ENCODE data around the gene IL1RL2. TPM values are rescaled to one million over a fixed set of nuclear protein-coding genes. Genes with fewer than 3 reads are reported as not detected.

IL1RL2 gene
- total RNA-seq, 1 experiment from 2014 or later = not detected

DNA sequence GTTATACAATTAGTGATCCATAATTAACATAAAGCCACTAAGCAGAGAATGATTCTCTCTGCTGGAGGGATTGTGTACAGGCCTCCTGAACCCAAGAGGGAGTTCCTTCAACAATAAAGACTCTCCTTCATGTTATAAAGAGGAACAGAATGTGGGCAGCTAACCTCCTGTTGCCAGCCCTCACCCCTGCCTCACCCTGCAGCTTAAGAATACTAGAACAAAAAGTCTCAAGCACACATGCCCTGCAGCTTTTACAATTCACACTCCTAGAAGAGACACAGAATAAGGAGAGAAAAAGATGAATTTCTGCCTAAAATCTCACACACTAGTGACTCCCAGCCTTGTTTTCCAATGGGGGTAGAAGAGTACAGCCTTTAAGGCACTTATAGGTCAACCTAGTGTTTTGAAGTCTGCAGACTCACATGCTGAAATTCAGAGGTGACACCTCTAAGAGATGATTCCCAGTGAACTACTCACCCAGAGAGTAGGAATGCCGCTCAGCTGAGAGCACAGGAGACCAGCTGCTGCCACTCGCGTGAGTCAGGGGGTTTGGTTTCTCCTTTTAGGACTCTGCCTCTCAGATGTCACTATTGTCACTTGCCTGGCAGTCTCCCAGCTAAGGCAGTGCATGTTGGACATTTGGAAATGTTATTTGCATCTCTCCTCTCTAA, 92.0 kb downstream of the IL1RL2 start:
- no peaks in the 10 kb centered on the region for H3K4me1 ChIP-seq (ENCODE audit: insufficient read depth, low read length, poor library complexity, severe bottlenecking)
- DNase-seq (ENCODE audit: low spot score) = no peak
- ChIA-PET CTCF (no interaction called here), POLR2A (ENCODE audit: low non-redundant PET) (no interaction called here)
- no peak for TF ChIP-seq EZH2 (IDR thresholded peaks at IDR 0.05; ENCODE audit: borderline replicate concordance, low read depth, low read length, poor library complexity, severe bottlenecking)
- TF ChIP-seq, protein P1, sequence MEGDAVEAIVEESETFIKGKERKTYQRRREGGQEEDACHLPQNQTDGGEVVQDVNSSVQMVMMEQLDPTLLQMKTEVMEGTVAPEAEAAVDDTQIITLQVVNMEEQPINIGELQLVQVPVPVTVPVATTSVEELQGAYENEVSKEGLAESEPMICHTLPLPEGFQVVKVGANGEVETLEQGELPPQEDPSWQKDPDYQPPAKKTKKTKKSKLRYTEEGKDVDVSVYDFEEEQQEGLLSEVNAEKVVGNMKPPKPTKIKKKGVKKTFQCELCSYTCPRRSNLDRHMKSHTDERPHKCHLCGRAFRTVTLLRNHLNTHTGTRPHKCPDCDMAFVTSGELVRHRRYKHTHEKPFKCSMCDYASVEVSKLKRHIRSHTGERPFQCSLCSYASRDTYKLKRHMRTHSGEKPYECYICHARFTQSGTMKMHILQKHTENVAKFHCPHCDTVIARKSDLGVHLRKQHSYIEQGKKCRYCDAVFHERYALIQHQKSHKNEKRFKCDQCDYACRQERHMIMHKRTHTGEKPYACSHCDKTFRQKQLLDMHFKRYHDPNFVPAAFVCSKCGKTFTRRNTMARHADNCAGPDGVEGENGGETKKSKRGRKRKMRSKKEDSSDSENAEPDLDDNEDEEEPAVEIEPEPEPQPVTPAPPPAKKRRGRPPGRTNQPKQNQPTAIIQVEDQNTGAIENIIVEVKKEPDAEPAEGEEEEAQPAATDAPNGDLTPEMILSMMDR (conservative IDR thresholded peaks at IDR 0.05; ENCODE audit: low read depth, low read length) = no peak
- H3K9me3 ChIP-seq (ENCODE audit: low read depth, low read length, poor library complexity, severe bottlenecking) = no peaks in the 10 kb centered on the region
- no peak overlapping the region for H3K27ac ChIP-seq (ENCODE audit: low read depth, low read length, poor library complexity, severe bottlenecking)
- peaks cover 5% of the 10 kb centered on the region for H3K27me3 ChIP-seq (replicated peaks; ENCODE audit: insufficient read depth, low read depth, low read length, poor library complexity)
- BruUV-seq (replicated peaks) = no TSS peak
- intact Hi-C loops (cut with micrococcal nuclease; ENCODE audit: unreplicated experiment) = no loop called here
- no peak overlapping the region for H3K4me3 ChIP-seq (ENCODE audit: low read depth, low read length, poor library complexity, severe bottlenecking)
- H3K36me3 ChIP-seq (ENCODE audit: insufficient read depth, low read length, poor library complexity, severe bottlenecking) = no peaks in the 10 kb centered on the region

DNA sequence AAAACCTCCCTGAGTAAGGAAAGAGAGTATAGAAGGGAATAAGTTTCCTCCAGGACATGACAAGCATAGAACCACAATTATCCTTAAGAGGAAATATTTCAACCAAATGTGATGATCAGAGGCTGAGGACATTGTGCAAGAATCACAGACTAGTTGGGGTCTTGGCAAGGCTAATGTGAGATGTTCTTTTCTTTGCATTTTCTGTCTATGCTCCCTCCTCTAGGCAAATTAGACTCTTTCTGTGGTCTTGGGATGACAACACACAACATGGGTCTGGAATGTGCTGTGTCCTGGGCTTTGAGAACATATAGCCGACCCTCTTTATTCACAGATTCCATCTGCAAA, 92.5 kb downstream of the IL1RL2 start:
- DNase-seq (ENCODE audit: low spot score) = no peak
- H3K4me3 ChIP-seq (ENCODE audit: low read depth, low read length, poor library complexity, severe bottlenecking) = no peak overlapping the region
- ChIA-PET POLR2A (ENCODE audit: low non-redundant PET) (no interaction called here), CTCF (no interaction called here)
- H3K36me3 ChIP-seq (ENCODE audit: insufficient read depth, low read length, poor library complexity, severe bottlenecking) = no peaks in the 10 kb centered on the region
- H3K4me1 ChIP-seq (ENCODE audit: insufficient read depth, low read length, poor library complexity, severe bottlenecking) = no peaks in the 10 kb centered on the region
- H3K27me3 ChIP-seq (replicated peaks; ENCODE audit: insufficient read depth, low read depth, low read length, poor library complexity) = peaks cover 5% of the 10 kb centered on the region
- no peak overlapping the region for H3K27ac ChIP-seq (ENCODE audit: low read depth, low read length, poor library complexity, severe bottlenecking)
- no TSS peak for BruUV-seq (replicated peaks)
- TF ChIP-seq EZH2 (IDR thresholded peaks at IDR 0.05; ENCODE audit: borderline replicate concordance, low read depth, low read length, poor library complexity, severe bottlenecking) = no peak
- TF ChIP-seq, protein P1 (conservative IDR thresholded peaks at IDR 0.05; ENCODE audit: low read depth, low read length) = no peak
- H3K9me3 ChIP-seq (ENCODE audit: low read depth, low read length, poor library complexity, severe bottlenecking) = no peaks in the 10 kb centered on the region
- intact Hi-C loops (cut with micrococcal nuclease; ENCODE audit: unreplicated experiment) = no loop called here

DNA sequence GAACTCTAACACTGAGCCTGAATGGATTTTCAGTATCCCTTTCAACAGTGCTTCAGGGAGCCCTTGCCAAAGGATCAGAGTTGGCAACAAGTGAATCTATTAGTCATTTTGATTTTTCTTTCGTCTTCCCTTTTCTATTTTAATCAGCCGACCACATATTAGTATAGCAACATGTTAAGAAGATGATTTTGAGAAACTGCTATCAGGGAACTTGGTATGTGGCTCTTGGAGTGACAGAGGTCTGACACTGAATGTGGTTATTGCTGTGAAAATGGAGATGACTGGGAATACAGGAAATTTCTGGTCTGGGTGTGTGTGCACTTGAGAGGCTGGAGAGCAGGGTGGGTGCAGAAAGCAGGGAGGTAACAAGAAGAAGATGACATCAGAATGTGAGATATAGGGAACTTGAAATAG, 95.9 kb downstream of the IL1RL2 start:
- DNase-seq (ENCODE audit: low spot score) = no peak
- POLR2A ChIA-PET (ENCODE audit: low non-redundant PET) = no interaction called here
- CTCF ChIA-PET = no interaction called here

DNA sequence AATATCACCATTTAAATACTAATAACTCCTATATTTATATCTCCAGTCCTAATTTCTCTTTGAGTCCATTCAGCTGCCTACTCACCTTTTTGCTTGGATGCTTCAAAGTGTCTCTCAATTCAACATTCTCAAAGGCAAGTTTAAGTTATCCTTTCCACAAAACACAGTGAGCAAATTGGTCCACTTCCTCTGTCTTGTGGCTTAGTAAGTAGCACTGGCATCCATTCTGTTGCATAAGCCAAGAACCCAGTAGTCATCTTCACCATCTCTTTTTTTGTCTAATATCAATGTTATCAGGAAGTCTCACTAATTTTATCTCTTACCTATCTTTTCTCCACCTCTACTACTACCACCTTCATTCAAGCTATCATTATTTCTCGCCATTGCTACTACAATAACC, 97.2 kb downstream of the IL1RL2 start:
- POLR2A ChIA-PET (ENCODE audit: low non-redundant PET) = no interaction called here
- intact Hi-C loops (cut with micrococcal nuclease; ENCODE audit: unreplicated experiment) = no loop called here
- no peak overlapping the region for H3K27ac ChIP-seq (ENCODE audit: low read depth, low read length, poor library complexity, severe bottlenecking)
- no peaks in the 10 kb centered on the region for H3K9me3 ChIP-seq (ENCODE audit: low read depth, low read length, poor library complexity, severe bottlenecking)
- peaks cover 15% of the 10 kb centered on the region for H3K27me3 ChIP-seq (replicated peaks; ENCODE audit: insufficient read depth, low read depth, low read length, poor library complexity)
- no peaks in the 10 kb centered on the region for H3K36me3 ChIP-seq (ENCODE audit: insufficient read depth, low read length, poor library complexity, severe bottlenecking)
- no peak for TF ChIP-seq EZH2 (IDR thresholded peaks at IDR 0.05; ENCODE audit: borderline replicate concordance, low read depth, low read length, poor library complexity, severe bottlenecking)
- TF ChIP-seq, protein P1 (conservative IDR thresholded peaks at IDR 0.05; ENCODE audit: low read depth, low read length) = no peak
- BruUV-seq (replicated peaks) = no TSS peak
- CTCF ChIA-PET = no interaction called here
- no peak for DNase-seq (ENCODE audit: low spot score)
- no peak overlapping the region for H3K4me3 ChIP-seq (ENCODE audit: low read depth, low read length, poor library complexity, severe bottlenecking)
- H3K4me1 ChIP-seq (ENCODE audit: insufficient read depth, low read length, poor library complexity, severe bottlenecking) = no peaks in the 10 kb centered on the region

More for the DNA sequence above, 95.9 kb downstream of the IL1RL2 start:
- Histone ChIP-seq H3K4me3 (ENCODE audit: low read depth, low read length, poor library complexity, severe bottlenecking) (no peak overlapping the region), H3K27ac (ENCODE audit: low read depth, low read length, poor library complexity, severe bottlenecking) (no peak overlapping the region), H3K36me3 (ENCODE audit: insufficient read depth, low read length, poor library complexity, severe bottlenecking) (no peaks in the 10 kb centered on the region), H3K9me3 (ENCODE audit: low read depth, low read length, poor library complexity, severe bottlenecking) (no peaks in the 10 kb centered on the region), H3K4me1 (ENCODE audit: insufficient read depth, low read length, poor library complexity, severe bottlenecking) (no peaks in the 10 kb centered on the region), H3K27me3 (replicated peaks; ENCODE audit: insufficient read depth, low read depth, low read length, poor library complexity) (peaks cover 12% of the 10 kb centered on the region)
- no peak for TF ChIP-seq EZH2 (IDR thresholded peaks at IDR 0.05; ENCODE audit: borderline replicate concordance, low read depth, low read length, poor library complexity, severe bottlenecking)
- no TSS peak for BruUV-seq (replicated peaks)
- intact Hi-C loops (cut with micrococcal nuclease; ENCODE audit: unreplicated experiment) = no loop called here
